Panc1 (cell line): ENCODE measurements around the gene STK25. TPM values are rescaled to one million over a fixed set of nuclear protein-coding genes. Genes with fewer than 3 reads are reported as not detected.
"Not testable (repeated sequence)": the region's sequence is repeated elsewhere in the genome, so short reads cannot be mapped to it uniquely, and the experiment has no call there.

ENCODE experiments used
- ATAC-seq: fragments of 200-7000 bp; cut with Tn5 transposase; 2 replicates; pipeline ENCODE4 v1.9.1; 2020; ENCODE audit warnings: mild to moderate bottlenecking, moderate library complexity
- BruUV-seq: library from RNA; stranded (reverse); fragments of 400-500 nt; replicated peaks from 2 replicates; lab custom pipeline; 2021; lab: Mats Ljungman, UMichigan
- CTCF ChIA-PET: fragments of 300-600 bp; sonication (Branson Sonifier 250); formaldehyde crosslinking; loops from one replicate; lab custom pipeline; 2022; ENCODE audit warnings: antibody characterized with exemption; lab: Charles Lee
- POLR2A ChIA-PET: fragments of 300-600 bp; sonication (Branson Sonifier 250); formaldehyde crosslinking; loops from one replicate; lab custom pipeline; 2022; ENCODE audit warnings: antibody characterized with exemption; lab: Charles Lee
- DNase-seq: peaks from one replicate; pipeline ENCODE4 v3.0.0-alpha.2; 2010; ENCODE audit warnings: low read depth, low spot score
- H3K27ac ChIP-seq: 2 replicates; pipeline ENCODE4 v1.5.1; 2011; ENCODE audit warnings: mild to moderate bottlenecking, low read length, inconsistent platforms
- H3K27me3 ChIP-seq: fragments of 200-500 bp; sonication (Bioruptor generic); 2 replicates; pipeline ENCODE4 v1.6.0; 2014; ENCODE audit warnings: low read length, inconsistent platforms; ENCODE audit not compliant: control insufficient read depth, insufficient read depth
- H3K36me3 ChIP-seq: fragments of 200-500 bp; sonication (Bioruptor generic); 2 replicates; pipeline ENCODE4 v1.5.1; 2014; ENCODE audit warnings: inconsistent platforms, mild to moderate bottlenecking, low read length, moderate library complexity; ENCODE audit not compliant: control insufficient read depth, insufficient read depth
- H3K4me1 ChIP-seq: 2 replicates; pipeline ENCODE4 v1.5.1; 2011; ENCODE audit warnings: inconsistent platforms, mild to moderate bottlenecking, low read length, moderate library complexity; ENCODE audit not compliant: control insufficient read depth, insufficient read depth
- H3K4me3 ChIP-seq, 2 experiments: 2 replicates each; pipeline ENCODE4 v1.5.1; 2011 to 2012; ENCODE audit warnings: low read depth in 2 of 2, low read length in 2 of 2, mild to moderate bottlenecking in 2 of 2, inconsistent platforms in 1 of 2, moderate library complexity in 1 of 2
- H3K9me3 ChIP-seq: fragments of 200-500 bp; sonication (Bioruptor generic); 2 replicates; pipeline ENCODE4 v1.5.1; 2014; ENCODE audit warnings: low read depth, mild to moderate bottlenecking, inconsistent platforms, low read length, moderate library complexity; ENCODE audit not compliant: control insufficient read depth, insufficient read depth
- POLR2AphosphoS5 ChIP-seq: IDR thresholded peaks from 2 replicates; pipeline ENCODE4 v1.6.1; 2012; ENCODE audit warnings: mild to moderate bottlenecking, low read depth, low read length, moderate library complexity
- SIN3A ChIP-seq: IDR thresholded peaks from 2 replicates; pipeline ENCODE4 v1.6.1; 2012; ENCODE audit warnings: low read depth, mild to moderate bottlenecking, low read length, moderate library complexity, borderline replicate concordance; ENCODE audit not compliant: insufficient read depth
- TCF7L2 ChIP-seq: IDR thresholded peaks from 2 replicates; pipeline ENCODE4 v1.6.1; 2011; ENCODE audit warnings: mild to moderate bottlenecking, low read depth, low read length, inconsistent platforms
- in situ Hi-C: cut with HindIII; loops from 2 replicates; pipeline ENCODE4 v1.10.0; 2016; ENCODE audit warnings: low sequenced_read_pairs, low pct_unique_long_range_greater_than_20kb
- intact Hi-C: fragments of 100-400 bp; cut with micrococcal nuclease; formaldehyde crosslinking; loops from one replicate; pipeline ENCODE4 v1.10.0; 2022; ENCODE audit not compliant: unreplicated experiment
- total RNA-seq: library from RNA; stranded (reverse); gene quantifications from one replicate; pipeline ENCODE4 v1.2.1, GENCODE V29; 2021; ENCODE audit not compliant: unreplicated experiment
- TF ChIP-seq, protein P1 (sequence below): fragments of 450-650 bp; IDR thresholded peaks from 2 replicates; pipeline ENCODE4 v1.5.1; 2017; ENCODE audit warnings: mild to moderate bottlenecking
- TF ChIP-seq, protein P2 (sequence below), 2 experiments: IDR thresholded peaks; 2 replicates each; pipeline ENCODE4 v1.6.1; 2011 to 2012; ENCODE audit warnings: low read depth in 2 of 2, control low read depth in 1 of 2, low read length in 1 of 2, mild to moderate bottlenecking in 1 of 2, moderate library complexity in 1 of 2; ENCODE audit not compliant: insufficient read depth in 1 of 2

The STK25 gene
- total RNA-seq, 1 experiment from 2014 or later, result 195 TPM

DNA sequence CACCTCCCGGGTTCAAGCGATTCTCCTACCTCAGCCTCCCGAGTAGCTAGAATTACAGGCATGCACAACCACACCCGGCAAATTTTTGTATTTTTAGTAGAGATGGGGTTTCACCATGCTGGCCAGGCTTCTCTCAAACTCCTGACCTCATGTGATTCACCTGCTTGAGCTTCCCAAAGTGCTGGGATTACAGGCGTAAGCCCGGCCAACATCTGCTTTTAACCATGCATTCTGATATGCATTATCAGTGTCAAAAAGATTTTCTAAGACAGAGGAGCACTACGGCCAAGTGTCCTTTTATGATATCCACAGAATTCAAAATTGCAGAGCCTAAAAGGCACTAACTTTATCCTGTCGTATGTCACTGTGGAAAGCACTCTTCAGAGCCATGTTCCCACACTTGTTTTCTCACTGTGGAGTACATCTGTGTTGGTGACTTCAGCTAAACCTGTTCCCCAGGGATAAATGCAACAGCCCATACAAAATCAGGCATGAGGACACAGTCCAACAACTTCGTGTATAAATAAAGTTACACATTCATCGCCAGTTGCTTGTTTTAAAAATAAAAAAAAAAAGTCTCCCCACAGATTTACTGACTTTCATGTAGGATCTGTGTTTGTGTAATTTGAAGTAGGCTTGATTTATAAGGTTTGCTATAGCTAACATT, 56.4 kb downstream of the STK25 start:
- Histone ChIP-seq H3K4me1 (no peaks in the 10 kb centered on the region), H3K36me3 (no peaks in the 10 kb centered on the region), H3K27me3 (no peaks in the 10 kb centered on the region), H3K4me3 (no peak overlapping the region), H3K9me3 (no peaks in the 10 kb centered on the region), H3K27ac (no peak overlapping the region)
- DNase-seq, result no peak
- TF ChIP-seq POLR2AphosphoS5 (no peak), SIN3A (no peak), TCF7L2 (no peak)
- TF ChIP-seq, protein P1, sequence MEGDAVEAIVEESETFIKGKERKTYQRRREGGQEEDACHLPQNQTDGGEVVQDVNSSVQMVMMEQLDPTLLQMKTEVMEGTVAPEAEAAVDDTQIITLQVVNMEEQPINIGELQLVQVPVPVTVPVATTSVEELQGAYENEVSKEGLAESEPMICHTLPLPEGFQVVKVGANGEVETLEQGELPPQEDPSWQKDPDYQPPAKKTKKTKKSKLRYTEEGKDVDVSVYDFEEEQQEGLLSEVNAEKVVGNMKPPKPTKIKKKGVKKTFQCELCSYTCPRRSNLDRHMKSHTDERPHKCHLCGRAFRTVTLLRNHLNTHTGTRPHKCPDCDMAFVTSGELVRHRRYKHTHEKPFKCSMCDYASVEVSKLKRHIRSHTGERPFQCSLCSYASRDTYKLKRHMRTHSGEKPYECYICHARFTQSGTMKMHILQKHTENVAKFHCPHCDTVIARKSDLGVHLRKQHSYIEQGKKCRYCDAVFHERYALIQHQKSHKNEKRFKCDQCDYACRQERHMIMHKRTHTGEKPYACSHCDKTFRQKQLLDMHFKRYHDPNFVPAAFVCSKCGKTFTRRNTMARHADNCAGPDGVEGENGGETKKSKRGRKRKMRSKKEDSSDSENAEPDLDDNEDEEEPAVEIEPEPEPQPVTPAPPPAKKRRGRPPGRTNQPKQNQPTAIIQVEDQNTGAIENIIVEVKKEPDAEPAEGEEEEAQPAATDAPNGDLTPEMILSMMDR, result no peak
- TF ChIP-seq, protein P2, sequence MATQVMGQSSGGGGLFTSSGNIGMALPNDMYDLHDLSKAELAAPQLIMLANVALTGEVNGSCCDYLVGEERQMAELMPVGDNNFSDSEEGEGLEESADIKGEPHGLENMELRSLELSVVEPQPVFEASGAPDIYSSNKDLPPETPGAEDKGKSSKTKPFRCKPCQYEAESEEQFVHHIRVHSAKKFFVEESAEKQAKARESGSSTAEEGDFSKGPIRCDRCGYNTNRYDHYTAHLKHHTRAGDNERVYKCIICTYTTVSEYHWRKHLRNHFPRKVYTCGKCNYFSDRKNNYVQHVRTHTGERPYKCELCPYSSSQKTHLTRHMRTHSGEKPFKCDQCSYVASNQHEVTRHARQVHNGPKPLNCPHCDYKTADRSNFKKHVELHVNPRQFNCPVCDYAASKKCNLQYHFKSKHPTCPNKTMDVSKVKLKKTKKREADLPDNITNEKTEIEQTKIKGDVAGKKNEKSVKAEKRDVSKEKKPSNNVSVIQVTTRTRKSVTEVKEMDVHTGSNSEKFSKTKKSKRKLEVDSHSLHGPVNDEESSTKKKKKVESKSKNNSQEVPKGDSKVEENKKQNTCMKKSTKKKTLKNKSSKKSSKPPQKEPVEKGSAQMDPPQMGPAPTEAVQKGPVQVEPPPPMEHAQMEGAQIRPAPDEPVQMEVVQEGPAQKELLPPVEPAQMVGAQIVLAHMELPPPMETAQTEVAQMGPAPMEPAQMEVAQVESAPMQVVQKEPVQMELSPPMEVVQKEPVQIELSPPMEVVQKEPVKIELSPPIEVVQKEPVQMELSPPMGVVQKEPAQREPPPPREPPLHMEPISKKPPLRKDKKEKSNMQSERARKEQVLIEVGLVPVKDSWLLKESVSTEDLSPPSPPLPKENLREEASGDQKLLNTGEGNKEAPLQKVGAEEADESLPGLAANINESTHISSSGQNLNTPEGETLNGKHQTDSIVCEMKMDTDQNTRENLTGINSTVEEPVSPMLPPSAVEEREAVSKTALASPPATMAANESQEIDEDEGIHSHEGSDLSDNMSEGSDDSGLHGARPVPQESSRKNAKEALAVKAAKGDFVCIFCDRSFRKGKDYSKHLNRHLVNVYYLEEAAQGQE (IDR thresholded peaks at IDR 0.05; ENCODE audit: insufficient read depth in 1 of 2, low read depth in 2 of 2, low read length in 1 of 2), result no peak
- intact Hi-C loops (no loop called here), in situ Hi-C loops (no loop called here)
- CTCF ChIA-PET, result no interaction called here
- ATAC-seq, result no peak
- BruUV-seq, result no TSS peak
- POLR2A ChIA-PET, result no interaction called here

GRCh38 chr2:241450092-241450491, 58.3 kb downstream of the STK25 start:
- H3K4me1 ChIP-seq, ATAC-seq, H3K9me3 ChIP-seq, CTCF ChIA-PET, H3K36me3 ChIP-seq, in situ Hi-C loops, BruUV-seq, H3K27ac ChIP-seq, H3K4me3 ChIP-seq, DNase-seq, H3K27me3 ChIP-seq, POLR2A ChIA-PET, intact Hi-C loops: not testable (repeated sequence)

DNA sequence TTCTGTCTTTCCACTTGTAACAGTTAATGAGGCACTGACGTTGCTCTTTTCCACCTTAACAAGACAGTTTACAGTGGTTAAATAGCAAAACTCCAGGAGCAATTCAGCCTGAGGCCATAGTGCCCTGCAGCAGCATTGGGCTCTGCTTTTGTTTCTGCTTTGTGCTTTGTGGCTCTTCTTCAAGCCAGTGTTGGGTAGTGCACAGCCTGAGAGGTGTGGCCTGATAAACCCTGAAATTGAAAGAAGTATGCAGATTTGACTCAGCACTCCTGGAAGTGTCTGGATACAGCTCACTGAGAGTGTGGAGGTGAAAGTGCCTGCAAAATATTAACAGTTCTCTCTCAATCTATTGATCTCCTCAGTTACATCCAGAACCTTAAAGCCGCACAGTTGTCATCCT, 63.0 kb downstream of the STK25 start:
- POLR2A ChIA-PET, result no interaction called here
- Histone ChIP-seq H3K4me1 (no peaks in the 10 kb centered on the region), H3K27me3 (no peaks in the 10 kb centered on the region), H3K27ac (no peak overlapping the region), H3K36me3 (peaks cover 7% of the 10 kb centered on the region; the same call in 1 of the 2 replicates), H3K9me3 (no peaks in the 10 kb centered on the region), H3K4me3 (no peak overlapping the region)
- in situ Hi-C loops (no loop called here), intact Hi-C loops (no loop called here)
- DNase-seq, result no peak
- TF ChIP-seq SIN3A (no peak), POLR2AphosphoS5 (no peak), TCF7L2 (no peak)
- no TSS peak for BruUV-seq
- ATAC-seq, result no peak
- CTCF ChIA-PET, result no interaction called here
